ENCODE results near the gene ATAD1.

GRCh38 chr10:87744606-87745005 is 73.4 kb downstream of the ATAD1 start:
- no peak for TF ChIP-seq CTCF (IDR thresholded peaks at IDR 0.05)
- no peak for TF ChIP-seq POLR2A (IDR thresholded peaks at IDR 0.05)
